Measurements from ENCODE around the gene MEF2C.
"Not testable (repeated sequence)": the region's sequence is repeated elsewhere in the genome, so short reads cannot be mapped to it uniquely, and the experiment has no call there.

MEF2C gene

DNA sequence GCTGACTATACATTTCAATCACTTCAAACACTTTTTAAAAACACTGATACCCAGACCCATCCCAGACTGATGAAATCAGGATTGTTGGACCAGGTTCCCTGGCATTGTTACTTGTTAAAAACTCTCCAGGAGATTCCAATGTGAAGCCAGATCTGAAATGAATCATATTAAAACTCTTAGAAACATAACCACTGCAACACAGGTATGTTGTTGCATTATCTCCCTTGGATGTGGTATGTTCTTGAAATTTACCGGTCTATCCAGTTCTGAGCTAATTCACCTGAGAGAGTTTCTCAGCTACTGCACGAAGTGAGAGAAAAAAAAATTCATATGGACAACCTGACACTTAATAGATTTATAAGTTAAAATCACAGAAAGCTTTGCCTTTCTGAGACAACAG, 21.8 kb downstream of the MEF2C start:
- DNase-seq = no peak

DNA sequence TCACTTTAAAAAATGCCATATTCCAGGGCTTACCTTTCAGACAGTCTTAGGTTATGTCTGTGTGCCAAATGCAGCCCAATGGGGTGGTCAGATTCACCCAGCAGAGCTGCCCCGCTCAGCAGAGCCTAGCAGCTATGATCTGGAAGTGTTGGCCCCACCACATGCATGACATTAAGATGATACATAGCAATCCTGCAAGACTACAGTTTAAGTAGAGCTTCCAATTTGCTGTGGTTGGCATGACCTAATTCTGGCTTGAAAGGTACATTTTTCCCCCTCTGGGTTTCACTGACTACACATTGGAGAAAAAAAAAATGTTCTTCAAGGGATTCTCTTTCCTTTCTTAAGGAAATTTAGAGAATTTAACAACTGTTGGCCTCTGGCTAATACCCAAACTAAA, 22.5 kb downstream of the MEF2C start:
- DNase-seq = no peak

DNA sequence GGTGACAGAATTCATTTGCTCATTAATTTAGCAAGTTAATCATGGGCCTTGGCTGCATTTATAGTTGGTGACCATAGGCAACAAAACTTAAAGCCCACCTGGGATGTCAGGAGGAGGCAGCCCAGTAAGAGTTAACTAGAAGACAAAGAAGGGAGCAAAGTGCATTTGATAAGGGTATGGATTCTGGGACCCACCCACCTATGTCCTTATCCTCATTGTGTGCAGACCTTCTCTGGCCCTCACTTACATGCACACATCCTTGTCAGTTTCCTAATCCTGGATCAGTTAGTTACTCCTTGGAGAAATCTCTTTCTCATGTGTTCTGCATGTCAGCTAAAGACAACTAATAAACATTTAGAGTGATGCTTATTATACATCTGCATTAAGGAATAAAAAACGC, 24.6 kb downstream of the MEF2C start:
- no peak for DNase-seq

DNA sequence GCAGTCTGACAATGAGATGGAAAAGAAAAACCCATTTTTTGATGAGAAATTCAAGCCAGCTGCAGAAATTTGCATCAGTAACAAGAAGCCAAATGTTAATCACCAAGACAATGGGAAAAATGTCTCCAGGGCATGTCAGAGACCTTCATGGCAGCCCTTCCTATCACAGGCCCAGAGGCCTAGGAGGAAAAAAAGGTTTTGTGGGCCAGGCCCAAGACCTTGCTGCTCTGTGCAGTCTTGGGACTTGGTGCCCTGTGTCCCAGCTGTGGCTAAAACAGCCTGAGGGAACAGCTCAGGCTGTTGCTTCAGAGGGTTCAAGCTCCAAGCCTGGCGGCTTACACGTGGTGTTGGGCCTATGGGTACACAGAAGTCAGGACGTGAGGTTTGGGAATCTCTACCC, 26.6 kb downstream of the MEF2C start:
- not testable (repeated sequence) for DNase-seq

DNA sequence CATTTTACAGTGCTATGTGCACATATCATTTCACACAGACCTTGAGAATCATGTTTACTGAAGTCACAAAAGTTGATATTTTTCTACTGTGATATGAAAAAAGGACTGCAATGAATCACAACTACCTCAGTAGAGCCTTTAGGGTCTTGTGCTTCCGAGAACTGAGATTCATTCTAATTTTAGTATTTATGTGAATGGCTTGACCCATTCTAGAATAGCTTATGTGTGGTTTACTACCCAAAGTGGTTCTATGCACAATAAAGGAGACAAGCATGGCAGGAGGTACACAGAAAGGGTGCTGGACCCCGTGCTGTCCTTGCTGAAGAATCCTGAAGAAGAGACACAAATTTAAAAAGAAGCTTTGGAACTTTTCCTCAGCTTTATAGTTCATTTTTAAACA, 28.2 kb downstream of the MEF2C start:
- no peak for DNase-seq

DNA sequence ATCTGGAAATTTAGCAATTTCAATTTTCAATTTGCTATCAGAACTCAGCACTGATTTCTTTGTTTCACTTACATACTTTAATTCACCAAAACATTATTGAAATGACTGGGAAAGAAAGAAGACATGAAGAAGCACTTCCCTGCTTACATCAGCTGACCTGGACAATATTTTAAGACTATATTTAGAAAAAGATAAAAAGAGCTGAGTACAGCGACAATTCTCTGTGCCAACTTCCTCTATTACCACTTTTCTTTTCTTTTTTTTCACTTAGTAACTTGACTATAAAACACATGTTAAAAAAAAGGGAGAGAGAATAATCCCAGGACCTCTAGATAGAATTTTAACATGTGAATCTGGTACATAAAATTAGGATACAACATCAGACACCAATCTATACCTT, 35.6 kb downstream of the MEF2C start:
- no peak for DNase-seq

DNA sequence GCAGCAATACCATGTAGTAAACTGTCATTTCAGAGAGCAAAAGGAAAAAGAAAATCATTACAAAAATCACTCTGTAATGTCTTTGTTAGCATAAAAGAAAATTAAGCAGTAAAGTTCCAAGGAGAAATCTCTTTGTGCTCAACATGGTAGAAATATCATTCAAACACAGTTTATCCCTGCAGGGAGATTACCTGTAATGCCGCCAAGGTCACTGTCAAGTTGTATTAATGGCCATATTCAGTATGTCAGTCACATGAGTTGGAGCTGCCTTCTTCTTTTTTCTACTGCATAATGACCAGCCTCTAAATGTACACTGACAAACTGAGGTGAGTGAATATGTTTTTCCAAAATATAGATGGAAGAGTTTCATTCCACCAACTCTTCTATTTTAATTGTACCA, 36.5 kb downstream of the MEF2C start:
- no peak for DNase-seq

DNA sequence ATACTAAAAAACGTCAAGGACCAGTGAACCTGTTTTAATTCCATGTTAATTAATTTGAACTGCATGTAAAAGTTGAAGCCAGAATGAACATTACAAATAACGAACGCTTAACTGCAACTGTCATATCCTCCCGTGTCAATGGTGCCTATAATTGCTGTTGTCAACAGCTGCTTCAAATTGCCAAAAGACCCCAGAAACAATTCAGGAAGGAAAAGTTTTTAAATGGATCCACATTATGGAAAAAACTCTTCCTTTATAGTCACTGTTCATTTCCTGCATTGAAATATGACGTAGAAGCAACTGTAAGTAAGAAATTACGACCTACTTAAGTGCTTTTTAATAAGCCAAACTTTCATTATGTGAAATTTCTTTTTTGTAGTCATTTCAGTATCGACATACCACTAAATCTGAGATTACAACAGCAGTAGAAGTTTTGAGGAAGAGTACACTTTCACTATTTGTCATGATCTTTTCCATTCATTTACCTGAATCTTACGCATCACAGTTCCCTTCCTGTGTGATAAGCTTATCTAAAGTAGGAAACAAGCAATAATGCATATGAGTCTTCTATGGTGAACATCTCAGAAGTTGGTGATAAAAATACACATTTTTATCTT, 37.8 kb downstream of the MEF2C start:
- DNase-seq = no peak

DNA sequence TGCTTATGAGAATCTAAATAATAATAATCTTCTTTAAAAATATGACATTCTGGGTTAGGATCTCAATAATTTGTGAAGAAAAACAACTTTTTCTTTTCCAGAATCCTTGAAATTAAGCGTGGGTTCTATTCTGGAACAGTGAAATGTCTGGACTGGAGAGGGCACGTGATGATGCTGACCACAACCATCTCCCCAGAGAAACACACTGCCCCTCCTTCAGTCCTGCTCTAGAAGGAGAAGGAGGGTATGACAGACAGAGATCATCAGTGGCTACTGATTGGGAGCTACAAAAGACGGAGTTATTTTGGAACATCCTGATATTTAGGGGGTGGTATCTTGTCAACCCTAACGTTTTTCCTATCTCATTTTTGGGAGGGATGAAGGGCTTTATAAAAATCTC, 40.2 kb downstream of the MEF2C start:
- DNase-seq = no peak

DNA sequence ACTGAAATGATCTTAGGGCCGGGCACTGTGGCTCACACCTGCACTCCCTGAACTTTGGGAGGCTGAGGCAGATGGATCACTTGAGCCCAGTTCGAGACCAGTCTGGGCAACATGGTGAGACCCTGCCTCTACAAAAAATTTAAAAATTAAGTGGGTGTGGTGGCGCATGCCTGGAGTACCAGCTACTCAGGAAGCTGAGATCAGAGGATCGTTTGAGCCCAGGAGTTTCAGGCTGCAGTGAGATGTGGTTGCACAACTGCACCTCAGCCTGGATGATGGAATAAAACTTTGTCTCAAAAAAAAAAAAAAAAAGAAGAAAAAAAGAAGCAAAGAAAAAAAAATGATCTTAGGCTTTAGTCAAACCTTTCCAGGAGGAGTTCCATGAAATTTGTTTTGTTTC, 41.8 kb downstream of the MEF2C start:
- DNase-seq = no peak

DNA sequence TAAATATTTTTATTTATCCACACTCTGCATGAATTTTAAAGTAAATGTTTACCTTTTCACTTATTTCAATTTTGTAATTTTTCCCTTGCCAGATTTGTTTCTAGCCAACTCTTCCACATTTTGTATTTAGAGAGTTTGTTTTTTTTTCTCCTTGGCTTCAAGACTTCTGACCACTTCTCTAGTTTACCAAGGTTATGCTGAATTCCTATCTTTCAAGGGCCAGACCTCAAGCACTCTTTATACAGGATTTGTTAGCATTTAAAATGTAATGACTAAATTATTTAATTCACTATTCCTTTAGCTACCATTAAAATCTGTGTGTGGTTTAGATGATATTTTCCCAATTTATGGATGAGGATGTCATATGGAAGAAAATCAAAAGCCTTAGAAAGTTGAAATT, 42.5 kb downstream of the MEF2C start:
- no peak for DNase-seq

DNA sequence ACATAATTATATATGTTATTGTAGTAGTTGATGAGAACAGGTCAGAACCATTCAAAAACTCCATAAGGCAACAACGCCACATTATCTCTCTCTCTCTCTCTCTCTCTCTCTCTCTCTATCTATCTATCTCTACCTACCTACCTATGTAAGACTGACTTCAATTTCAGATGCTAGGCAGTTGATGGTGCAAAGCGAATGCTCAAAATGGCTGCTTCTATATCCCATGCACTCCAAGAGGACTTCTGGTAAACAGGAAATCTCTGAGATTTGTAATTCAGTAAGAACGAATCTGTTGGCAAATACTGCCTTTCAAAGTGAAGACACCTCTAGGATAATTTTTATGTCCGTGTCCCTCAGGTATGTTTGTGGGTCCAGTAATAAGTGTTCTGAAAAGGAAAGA, 43.7 kb downstream of the MEF2C start:
- DNase-seq = no peak

DNA sequence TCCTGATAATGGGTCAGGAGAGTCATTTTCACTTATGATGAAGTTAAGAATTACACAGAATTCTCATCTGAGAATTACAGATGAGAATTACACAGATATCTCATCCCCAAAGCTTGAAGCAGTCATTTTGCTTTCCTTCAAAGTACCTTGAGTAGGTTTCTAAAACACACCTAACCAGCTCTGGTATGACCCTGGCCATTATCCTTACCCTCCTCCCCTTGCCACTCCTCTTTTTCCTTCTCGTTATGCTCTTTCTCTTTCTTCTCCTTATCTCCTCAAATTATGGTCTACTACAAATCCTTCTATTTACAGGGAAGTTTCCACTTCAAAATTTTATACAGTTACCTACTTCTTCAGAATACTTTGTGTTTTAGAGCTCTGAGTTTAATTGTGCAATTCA, 44.5 kb downstream of the MEF2C start:
- DNase-seq = no peak

DNA sequence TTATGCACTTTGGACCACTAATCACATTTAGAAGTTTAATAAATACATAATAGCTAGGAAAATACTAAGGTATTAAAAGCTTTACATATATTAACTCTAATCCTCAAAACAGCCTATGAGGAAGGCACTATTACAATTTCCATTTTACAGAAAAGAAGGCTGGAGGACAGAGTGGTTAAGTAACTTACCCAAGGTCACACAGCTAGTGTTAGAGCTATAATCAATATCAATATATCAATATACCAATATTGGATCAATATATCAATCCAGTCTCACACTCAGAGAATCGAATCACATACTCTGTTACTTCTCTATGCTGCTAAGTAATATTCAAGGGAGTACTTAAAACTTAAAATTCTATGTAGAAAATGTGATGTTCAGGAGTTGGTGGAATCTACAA, 45.2 kb downstream of the MEF2C start:
- no peak for DNase-seq

DNA sequence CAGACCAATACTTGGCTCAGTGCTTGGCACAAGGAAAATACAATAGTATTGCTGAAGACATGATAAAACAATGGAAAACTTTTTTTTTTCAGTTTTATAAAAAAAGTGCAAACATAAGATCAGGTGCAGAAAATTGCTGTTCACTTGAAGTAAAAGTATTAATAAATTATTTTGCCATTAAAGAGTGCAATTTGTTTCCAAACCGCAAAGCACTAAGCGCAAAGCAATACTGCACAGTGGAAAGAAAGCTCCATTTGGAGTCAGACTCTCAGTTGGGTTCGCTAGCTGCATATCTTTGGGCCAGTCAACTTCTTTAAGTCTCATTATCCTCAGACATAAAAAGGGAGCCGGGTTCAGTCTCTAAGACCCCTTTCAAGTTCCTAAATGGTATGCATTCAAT, 45.8 kb downstream of the MEF2C start:
- DNase-seq = no peak

DNA sequence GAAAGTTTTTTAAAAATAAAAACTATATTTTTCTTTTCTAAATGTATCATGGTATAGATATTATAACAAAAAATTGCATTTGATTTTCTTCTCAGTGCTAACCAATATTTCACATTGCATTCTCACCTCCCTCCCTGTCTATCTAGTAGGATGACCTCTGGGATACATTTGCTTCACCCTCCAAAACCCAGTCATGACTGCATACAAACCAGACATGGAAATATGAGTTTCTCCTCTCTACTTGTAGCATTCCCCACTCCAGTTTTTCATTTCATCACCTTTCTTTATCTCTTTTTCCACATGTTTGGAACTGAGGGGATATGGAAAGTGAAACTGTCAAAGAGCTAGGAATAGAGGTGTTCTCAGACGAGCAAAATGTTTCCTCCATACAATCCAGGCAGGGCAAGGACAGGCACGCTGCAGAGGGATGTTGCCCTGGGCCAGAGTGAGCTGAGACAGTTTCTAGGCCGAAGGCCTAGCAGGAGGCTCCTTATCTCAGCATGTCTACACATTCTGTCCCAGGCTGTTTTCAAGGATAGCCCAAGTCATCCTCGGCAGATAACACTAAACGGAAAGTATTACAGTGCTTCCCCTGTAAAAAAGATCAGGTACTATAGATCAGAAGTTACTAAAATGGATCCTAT, 46.7 kb downstream of the MEF2C start:
- no peak for DNase-seq

DNA sequence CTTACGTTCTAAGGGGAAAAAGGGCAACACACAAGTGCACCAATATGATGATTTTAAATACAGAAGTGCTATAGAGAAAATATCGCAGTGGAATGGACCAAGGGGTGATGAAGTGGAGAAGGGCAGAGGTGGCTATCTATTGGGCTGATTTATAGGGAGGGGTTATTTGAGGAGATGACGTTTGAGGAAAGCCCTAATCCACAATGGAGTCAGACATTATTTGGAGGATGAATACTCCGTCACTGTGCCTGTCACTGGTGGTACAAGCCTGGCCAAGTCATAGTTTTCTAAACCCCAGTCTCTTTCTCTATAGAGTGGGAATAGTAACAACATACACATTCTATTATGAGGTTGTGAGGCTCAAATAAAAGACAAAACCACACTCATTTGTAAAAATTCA, 48.5 kb downstream of the MEF2C start:
- DNase-seq = no peak

DNA sequence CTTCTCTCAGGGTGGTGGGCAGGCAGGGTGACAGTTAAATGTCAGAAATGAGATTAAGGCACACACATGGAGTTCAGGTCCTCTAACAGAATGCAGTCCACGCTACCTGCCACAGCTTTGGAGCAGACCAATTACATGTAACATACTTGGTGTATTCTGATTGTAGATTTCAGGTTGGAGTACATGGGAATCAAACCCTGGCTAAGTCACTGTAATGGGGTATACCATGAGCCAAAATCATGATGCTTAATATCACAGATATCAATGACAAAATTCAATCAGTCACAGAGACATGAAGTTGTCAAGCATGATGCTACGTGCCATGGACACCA, 48.9 kb downstream of the MEF2C start:
- DNase-seq = no peak

DNA sequence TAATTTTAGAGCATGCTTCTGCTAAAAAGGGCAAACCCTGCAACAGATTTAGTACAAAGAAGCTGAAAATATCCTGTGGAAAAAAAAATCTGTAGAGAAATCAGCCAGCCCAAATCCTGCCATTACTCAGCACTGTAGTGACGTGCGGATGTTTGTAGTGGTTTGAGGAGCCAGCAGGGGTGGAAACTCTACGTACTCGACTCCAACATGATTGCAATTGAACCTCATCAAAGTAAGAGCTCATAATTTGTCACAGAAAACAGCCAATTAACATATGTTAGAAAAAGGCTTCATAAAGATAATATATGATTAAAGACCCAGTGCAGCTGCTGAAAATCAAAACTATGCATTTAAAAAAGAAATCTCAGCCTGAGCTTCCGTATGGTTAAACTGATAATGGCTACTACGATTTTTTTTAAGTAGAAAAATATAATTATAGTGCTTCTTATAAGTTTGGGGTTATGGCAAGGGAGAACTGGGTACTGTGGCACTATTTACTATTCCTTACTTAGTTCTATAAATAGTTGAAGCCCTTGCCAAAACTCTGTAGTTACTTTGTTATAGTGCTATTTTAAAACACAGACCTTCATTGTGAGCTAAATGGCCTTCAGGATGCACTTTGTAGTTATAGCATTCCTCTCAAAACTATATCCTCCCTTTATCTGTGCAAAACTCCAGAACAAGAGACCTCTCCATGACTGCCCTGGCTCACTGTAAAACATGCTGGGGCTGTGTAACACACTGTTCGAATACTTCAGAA, 49.4 kb downstream of the MEF2C start:
- DNase-seq = no peak

DNA sequence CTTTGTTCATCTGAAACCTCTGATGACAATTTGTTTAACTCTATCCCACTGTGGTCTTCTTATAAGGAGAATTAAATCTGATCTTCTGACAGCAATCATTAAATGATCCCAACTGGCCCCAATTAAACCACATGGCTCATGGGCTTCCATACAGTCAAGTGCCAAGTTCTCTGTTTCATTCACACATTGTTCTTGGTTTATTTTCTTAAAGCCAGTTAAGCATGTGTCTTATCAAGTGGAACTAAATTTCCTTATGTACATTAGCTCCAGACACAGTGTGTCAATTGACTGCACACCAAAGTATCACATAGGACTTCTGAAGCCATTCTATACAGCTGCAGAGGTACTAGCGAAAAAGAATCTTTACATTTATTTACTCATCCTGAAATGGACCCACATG, 51.2 kb downstream of the MEF2C start:
- no peak for DNase-seq

DNA sequence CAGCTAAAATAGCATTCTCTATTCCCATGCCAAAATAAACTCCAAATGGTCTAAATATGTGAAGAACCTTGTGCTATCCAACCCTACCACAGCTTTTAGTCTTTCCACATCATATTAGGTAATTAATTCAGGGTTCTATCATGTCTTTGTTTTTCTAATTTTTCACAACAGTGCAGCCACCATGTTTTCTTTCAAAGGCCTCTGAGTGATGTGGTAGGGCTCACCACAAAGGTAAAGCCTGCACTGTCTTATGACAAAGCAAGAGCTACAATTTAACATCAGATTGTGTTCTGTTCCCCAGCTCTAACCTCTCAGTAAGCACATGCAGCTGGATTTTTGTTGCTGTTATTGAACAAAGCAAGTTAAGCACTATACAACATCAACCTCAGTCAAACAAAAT, 52.4 kb downstream of the MEF2C start:
- DNase-seq = no peak

DNA sequence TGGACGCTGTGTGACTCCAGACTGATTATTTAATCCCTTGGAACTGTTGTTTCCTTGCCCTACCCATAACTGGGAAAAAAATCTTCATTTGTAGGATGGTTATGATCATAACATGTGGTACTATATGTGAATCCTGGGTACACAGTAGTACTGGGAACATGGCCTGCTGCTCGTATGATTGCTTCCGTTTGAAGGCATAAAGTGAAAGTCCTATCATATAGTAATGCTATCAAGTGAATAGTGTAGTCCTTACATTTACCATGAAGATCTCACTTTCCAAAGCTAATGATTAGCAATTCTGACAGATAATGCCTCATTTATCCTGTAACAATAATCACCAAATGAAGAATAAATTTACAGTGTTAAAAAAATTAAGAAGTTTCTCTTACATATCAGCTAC, 53.2 kb downstream of the MEF2C start:
- DNase-seq = no peak

DNA sequence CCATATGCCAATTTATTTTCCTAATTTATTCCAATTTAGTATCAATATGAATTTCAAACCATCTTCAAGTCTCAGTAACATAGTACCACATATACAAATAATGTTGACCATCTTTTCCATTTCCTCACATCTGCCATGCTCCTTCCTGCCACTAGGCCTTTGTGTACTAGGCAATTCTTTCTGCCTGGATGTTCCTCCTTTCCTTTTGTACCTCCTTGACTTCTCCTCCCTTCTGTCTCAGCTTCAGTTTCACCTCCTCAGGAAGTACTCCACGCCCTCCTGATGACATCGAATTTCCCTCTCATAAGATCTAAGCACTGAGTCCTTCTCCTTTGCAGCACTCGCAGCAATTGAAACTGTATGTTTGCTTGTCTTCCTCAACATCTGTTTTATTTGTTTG, 53.9 kb downstream of the MEF2C start:
- no peak for DNase-seq

DNA sequence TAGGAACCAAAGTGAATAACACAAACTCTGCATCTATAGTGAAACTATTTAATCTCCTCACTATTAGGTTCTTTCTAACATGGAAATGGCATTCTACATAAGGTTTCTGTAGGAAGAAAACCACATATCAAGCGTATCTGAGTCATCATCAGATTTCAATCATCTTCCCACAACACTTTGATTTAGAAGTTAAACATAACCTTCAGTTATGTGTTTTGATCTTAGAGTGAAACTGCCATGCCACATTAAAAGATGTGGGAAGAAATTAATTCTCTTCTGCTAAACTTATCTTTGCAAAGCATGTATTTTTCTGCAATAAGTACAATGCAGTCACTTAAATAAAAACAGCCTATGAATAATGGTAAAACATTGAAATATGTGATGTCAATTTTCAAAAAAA, 55.0 kb downstream of the MEF2C start:
- DNase-seq = no peak
